HepG2 (cell line): ENCODE data around the gene SLC34A3. TPM values are rescaled to one million over a fixed set of nuclear protein-coding genes. Genes with fewer than 3 reads are reported as not detected.

Experiments
- BHLHE40 ChIP-seq: IDR thresholded peaks from 2 replicates; pipeline ENCODE4 v1.6.1; 2011; ENCODE audit warnings: low read length, improper control_type of control experiment
- ELF3 ChIP-seq: IDR thresholded peaks from 2 replicates; pipeline ENCODE4 v1.6.1; 2016; ENCODE audit warnings: missing genetic modification reagents, missing compliant biosample characterization
- FIP1L1 ChIP-seq: fragments of 200-400 bp; formaldehyde crosslinking; IDR thresholded peaks from 2 replicates; pipeline ENCODE4 v1.6.1; 2018; ENCODE audit warnings: low read depth, mild to moderate bottlenecking, low read length, moderate library complexity, borderline replicate concordance; ENCODE audit not compliant: insufficient read depth
- KAT8 ChIP-seq: IDR thresholded peaks from 2 replicates; pipeline ENCODE4 v1.6.1; 2016; ENCODE audit warnings: missing genetic modification reagents, missing compliant biosample characterization
- KLF11 ChIP-seq: IDR thresholded peaks from 2 replicates; pipeline ENCODE4 v1.6.1; 2016; ENCODE audit warnings: missing compliant biosample characterization
- MED8 ChIP-seq: sonication (generic); formaldehyde crosslinking; IDR thresholded peaks from 2 replicates; pipeline ENCODE4 v1.8.1; 2023; ENCODE audit warnings: mild to moderate bottlenecking, missing genetic modification reagents; ENCODE audit not compliant: insufficient replicate concordance
- NFRKB ChIP-seq: fragments of 450-650 bp; IDR thresholded peaks from 2 replicates; pipeline ENCODE4 v1.6.1; 2017
- NONO ChIP-seq, 2 experiments: fragments of 450-650 bp in 1 of 2; sonication (generic) in 1 of 2; formaldehyde crosslinking in 1 of 2; IDR thresholded peaks in 1 of 2; conservative IDR thresholded peaks in 1 of 2; 2 replicates each; pipeline versions ENCODE4 v1.6.1 to v1.8.0; 2017 to 2022; ENCODE audit warnings: mild to moderate bottlenecking in 1 of 2, missing genetic modification reagents in 1 of 2, moderate library complexity in 1 of 2
- PHB2 ChIP-seq: fragments of 450-650 bp; IDR thresholded peaks from 2 replicates; pipeline ENCODE4 v1.6.1; 2018; ENCODE audit not compliant: partially characterized antibody
- SMAD3 ChIP-seq: sonication (generic); formaldehyde crosslinking; IDR thresholded peaks from 2 replicates; pipeline ENCODE4 v1.4.0; 2020; ENCODE audit warnings: missing genetic modification reagents
- SP1 ChIP-seq, 2 experiments: fragments of 450-650 bp in 1 of 2; sonication (generic) in 1 of 2; formaldehyde crosslinking in 1 of 2; IDR thresholded peaks; 2 replicates each; pipeline versions ENCODE4 v1.4.0 to v1.6.1; 2016 to 2020; ENCODE audit warnings: missing genetic modification reagents in 1 of 2
- SYNCRIP ChIP-seq: fragments of 200-400 bp; formaldehyde crosslinking; IDR thresholded peaks from 2 replicates; pipeline ENCODE4 v1.6.1; 2018; ENCODE audit warnings: mild to moderate bottlenecking, low read depth, low read length; ENCODE audit not compliant: insufficient read depth
- TMF1 ChIP-seq: sonication (generic); formaldehyde crosslinking; IDR thresholded peaks from 2 replicates; pipeline ENCODE4 v1.8.1; 2022; ENCODE audit warnings: low read depth, missing genetic modification reagents
- ZBTB25 ChIP-seq: IDR thresholded peaks from 2 replicates; pipeline ENCODE4 v1.6.1; 2018; ENCODE audit warnings: missing genetic modification reagents
- ZNF354B ChIP-seq: sonication (generic); formaldehyde crosslinking; IDR thresholded peaks from 2 replicates; pipeline ENCODE4 v1.8.0; 2022; ENCODE audit warnings: mild to moderate bottlenecking, missing genetic modification reagents
- ZNF558 ChIP-seq: sonication (generic); formaldehyde crosslinking; IDR thresholded peaks from 2 replicates; pipeline ENCODE4 v1.9.0; 2022; ENCODE audit warnings: mild to moderate bottlenecking, missing genetic modification reagents, borderline replicate concordance
- ZNF646 ChIP-seq: sonication (generic); formaldehyde crosslinking; IDR thresholded peaks from 2 replicates; pipeline ENCODE4 v1.9.0; 2021; ENCODE audit warnings: mild to moderate bottlenecking, missing genetic modification reagents
- ZSCAN31 ChIP-seq: sonication (generic); formaldehyde crosslinking; IDR thresholded peaks from 2 replicates; pipeline ENCODE4 v1.5.0; 2020; ENCODE audit warnings: low read depth, mild to moderate bottlenecking, missing genetic modification reagents
- polyA plus RNA-seq, 8 experiments: library from polyadenylated mRNA; depleted of rRNA in 3 of 8; stranded (reverse) in 7 of 8; unstranded in 1 of 8; fragments of >200 nt; fragmentation: Illumina TruSeq in 4 of 8; extraction: Trizol in 4 of 8; gene quantifications; 2 replicates each; pipeline versions ENCODE4 v1.2.1 to v1.2.3, GENCODE V29; 2011 to 2016; ENCODE audit warnings: low read depth in 4 of 8, missing spikeins in 1 of 8, mixed read lengths in 1 of 8; ENCODE audit not compliant: insufficient read depth in 1 of 8
- total RNA-seq, 5 experiments: library from RNA; depleted of rRNA; stranded (reverse); fragments of >200 nt; fragmentation: Illumina TruSeq; extraction: Trizol; gene quantifications; 2 replicates each; pipeline ENCODE4 v1.2.3, GENCODE V29; 2016; ENCODE audit warnings: low read depth in 1 of 5

Gene SLC34A3
- total and polyA plus RNA-seq, 2 of the 13 experiments (the other 11 are each of a cell fraction or from before 2014, with no cell fraction given), result 0.07 to 1.0 TPM

GRCh38 chr9:137222190-137223077 lies 8.3 kb upstream of the SLC34A3 start, which contains the start of gene RNF208 (continued):
- TF ChIP-seq ZNF646 (CRISPR knock-in tag) (no peak), ZSCAN31 (CRISPR knock-in tag) (no peak), PHB2 (no peak), ZNF354B (CRISPR knock-in tag) (no peak), TMF1 (0 out of 2 replicates have a peak, but pooled peaks have one; percentile 28), MED8 (CRISPR knock-in tag) (peak; percentile 52), ELF3 (CRISPR knock-in tag) (no peak), FIP1L1 (no peak), ZNF558 (CRISPR knock-in tag) (no peak), KLF11 (CRISPR knock-in tag) (no peak), KAT8 (CRISPR knock-in tag) (no peak), ZBTB25 (CRISPR knock-in tag) (no peak), BHLHE40 (no peak), SYNCRIP (no peak), NFRKB (no peak), SP1 (IDR thresholded peaks at IDR 0.05) (no peak), SP1 (CRISPR knock-in tag; IDR thresholded peaks at IDR 0.05) (no peak), SMAD3 (CRISPR knock-in tag) (no peak), NONO (IDR thresholded peaks at IDR 0.05) (no peak), NONO (CRISPR knock-in tag; conservative IDR thresholded peaks at IDR 0.05) (no peak; the same call in 1 of the 2 replicates)
